Sigmoid colon (tissue), 4 donors: ENCODE measurements around the gene ATP6V1F.

Source experiments
- CTCF ChIP-seq, 4 experiments: fragments of 450-650 bp in 3 of 4; fragments of 200-600 bp in 1 of 4; IDR thresholded peaks; one replicate each; pipeline ENCODE4 v1.5.1; 2016 to 2019; ENCODE audit warnings: antibody characterized with exemption in 4 of 4, mild to moderate bottlenecking in 3 of 4, moderate library complexity in 2 of 4
- EP300 ChIP-seq, 4 donors: sonication (generic); formaldehyde crosslinking; IDR thresholded peaks; one replicate each; pipeline ENCODE4 v1.6.1; 2017; ENCODE audit warnings: antibody characterized with exemption in 4 of 4

DNA sequence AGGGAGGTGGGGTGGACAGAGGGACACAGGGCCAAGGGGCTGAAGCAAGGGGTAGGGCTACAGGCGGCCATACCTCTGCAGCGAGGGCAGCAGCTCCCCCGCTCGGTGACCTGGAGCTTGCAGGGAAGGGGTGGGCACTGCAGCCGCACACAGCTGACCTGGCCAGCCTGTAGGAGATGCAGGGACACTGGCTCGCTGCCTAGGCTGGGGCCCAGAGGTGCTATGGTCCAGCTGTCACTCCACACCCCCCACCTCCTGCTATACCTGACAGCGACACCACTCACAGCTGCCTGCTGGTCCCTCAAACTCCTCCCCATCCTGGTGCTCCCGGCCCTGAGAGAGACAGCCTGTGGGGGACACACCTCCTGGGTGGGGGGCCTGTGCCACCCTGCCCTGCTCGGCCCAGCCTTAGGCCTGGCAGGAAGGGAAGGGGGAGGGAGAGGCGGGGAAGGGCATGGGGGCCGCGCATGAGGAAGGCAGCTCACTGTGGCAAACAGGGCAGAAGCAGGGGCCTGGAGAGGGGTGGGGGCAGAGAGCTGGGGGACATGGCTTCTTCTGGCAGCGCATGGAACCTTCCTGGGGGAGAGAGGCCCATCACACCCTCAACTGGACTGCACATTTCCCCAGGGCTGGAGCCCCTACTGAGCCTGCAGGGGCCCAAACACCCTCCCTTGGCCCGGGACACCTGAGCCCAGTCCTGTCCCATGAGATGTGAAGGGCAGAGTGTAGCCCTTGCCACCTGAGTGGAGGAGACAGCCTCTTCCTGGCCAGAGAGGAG, 23.9 kb downstream of the ATP6V1F start:
- TF ChIP-seq EP300 (IDR thresholded peaks at IDR 0.05) (no peak), CTCF (IDR thresholded peaks at IDR 0.05) (no peak)
